Stimulated activated CD8-positive, alpha-beta memory T cell treated with anti-CD3 and anti-CD28 coated beads, Interleukin-15, amount 100 ng/mL, for 4 hours (primary cell): ENCODE measurements around the gene STK11.

Experiments
- DNase-seq, 2 donors: peaks; one replicate each; pipeline ENCODE4 v3.0.0-alpha.2; 2020; ENCODE audit warnings: low read depth in 2 of 2

Gene STK11

DNA sequence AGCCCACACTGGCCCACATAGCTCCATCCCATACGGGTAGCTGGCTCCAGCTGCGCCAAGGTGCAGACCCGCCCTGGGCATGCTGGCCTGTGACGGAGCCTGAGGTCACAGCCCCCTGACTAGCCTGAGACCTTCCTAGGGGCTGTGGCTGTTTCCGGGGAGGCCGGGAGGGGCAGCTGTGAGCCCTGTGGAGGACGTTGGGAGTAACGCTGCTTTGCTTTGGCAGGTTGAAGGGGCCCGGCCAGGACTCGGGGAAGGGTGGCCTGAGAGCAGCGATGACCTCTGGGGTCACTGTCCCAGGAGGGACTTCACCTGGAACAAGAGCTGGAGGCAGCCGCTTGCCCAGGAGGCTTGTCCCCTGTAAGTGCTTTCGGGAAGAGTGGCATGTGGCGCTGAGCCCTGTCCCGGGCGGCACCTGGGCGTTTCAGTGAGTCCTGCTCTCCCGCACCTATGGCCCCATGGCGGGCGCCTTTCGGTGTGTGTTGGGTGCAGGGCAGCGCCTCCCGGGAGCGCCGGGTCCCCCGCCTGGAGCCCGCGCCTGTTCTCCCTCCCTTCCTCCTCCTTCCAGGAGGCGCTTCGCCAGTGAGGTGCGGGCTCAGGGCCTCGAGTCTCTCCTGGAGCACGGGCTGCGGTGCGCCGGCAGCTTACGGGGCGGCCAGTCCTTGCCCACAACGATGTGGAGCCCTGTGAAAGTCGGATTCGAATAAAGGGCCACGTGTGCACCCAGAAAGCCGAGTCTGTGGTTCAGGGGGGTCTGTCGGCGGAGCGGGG, 68.7 kb downstream of the STK11 start:
- no peak for DNase-seq

GRCh38 chr19:1274852-1275259, 69.3 kb downstream of the STK11 start:
- DNase-seq: no peak

DNA sequence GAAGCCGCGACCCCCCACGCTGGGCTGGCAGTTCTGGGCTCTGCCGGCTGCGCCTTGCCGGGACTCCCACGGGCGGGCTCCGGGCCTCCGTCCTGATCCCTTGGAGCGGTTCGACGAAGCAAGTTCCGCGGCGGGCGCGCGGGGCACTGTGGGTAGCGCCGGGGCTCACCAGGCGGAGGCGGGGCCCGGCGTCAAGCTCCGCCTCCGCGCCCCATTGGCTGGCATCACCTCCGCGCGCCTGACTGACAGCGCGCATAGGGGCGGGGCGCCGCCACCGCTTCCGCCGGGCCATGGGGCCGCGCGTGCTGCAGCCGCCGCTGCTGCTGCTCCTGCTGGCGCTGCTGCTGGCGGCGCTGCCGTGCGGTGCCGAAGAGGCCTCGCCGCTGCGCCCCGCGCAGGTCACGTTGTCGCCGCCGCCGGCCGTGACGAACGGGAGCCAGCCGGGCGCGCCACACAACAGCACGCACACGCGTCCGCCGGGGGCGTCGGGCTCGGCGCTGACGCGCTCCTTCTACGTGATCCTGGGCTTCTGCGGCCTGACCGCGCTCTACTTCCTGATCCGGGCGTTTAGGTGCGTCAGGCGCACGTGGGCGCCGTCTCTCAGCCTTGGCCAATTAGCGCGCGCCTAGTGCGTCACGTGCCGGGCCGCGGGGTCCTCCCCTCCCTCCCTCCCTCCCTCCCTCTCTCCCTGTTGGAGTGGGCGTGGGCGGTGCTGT, 69.8 kb downstream of the STK11 start, which contains the start of gene FAM174C:
FAM174C (plus strand) TSS at position 271 of the 716 bp plus-strand sequence; CDS start at position 291, 20 bp downstream.
- peak; percentile 94 to 96 for DNase-seq

DNA sequence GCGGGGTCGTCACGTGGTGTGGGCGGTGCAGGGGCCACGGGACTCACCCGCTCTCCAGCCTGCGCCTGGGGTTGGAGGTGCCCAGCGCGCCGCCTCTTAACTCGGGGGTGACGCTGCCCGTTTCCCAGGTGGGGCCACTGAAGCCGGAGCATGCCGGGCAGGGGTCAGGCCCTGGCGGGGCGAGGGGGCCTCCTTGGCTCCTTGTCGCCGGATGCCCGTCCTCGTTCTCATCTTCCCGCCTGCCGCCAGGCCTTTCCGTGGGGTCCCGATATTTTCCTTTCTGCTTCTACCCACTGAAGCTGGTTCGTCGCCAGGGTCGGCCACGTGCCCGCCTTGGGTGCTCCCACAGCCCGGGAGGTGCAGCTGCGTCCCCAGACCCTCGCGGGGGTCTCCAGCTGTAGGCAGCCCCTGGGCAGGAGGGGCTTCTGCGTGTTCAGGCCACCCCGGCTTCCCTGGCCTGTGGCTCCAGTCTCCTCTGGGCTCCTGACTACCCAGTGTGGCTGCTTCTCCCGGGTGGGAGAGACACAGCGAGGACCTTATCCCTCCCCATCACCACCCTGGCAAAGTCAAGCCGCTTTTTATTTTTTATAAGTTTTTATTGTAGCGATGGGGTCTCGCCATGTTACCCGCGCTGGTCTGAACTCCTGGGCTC, 70.5 kb downstream of the STK11 start:
- no peak for DNase-seq

DNA sequence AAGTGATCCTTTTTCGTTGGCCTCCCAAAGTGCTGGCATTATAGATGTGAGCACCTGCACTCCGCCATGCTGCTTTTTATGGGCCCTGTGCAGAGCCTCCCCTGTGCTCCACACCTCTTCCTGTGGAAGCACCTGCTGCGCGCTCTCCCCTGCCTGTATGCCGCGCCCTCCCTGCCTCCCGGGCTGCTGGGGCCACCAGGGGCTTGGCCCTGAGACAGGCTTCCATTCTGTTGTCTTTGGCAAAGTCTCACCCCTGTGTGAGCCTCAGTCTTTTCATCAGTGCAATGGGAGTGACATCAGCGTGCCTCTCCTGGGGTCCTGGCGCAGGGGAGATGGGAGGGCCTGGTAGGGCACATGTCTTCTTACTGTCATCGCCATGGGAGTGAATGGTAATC, 71.0 kb downstream of the STK11 start:
- no peak for DNase-seq

DNA sequence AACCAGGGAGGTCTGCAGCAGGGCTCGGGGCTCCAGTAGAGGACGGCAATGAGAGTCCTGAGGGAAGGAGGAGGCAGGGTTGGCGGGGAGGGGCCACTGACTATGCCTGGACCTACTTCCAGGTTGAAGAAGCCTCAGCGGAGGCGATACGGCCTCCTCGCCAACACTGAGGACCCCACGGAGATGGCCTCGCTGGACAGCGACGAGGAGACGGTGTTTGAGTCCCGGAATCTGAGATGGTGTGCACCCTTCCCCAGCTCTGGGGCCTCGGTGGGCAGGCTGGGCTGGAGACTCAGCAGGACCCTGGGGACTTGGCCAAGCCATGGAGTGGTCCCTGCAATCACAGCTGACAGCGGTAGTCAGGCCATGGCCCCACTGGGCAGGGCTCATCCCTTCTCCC, 71.5 kb downstream of the STK11 start:
- no peak for DNase-seq
